GM06990 (cell line): ENCODE data around the gene BEX1.
"Not testable (repeated sequence)": the region's sequence is repeated elsewhere in the genome, so short reads cannot be mapped to it uniquely, and the experiment has no call there.

ENCODE experiments used
- DNase-seq: peaks from one replicate; pipeline ENCODE4 v3.0.0-alpha.2; 2011; ENCODE audit not compliant: insufficient read length; ENCODE audit errors: extremely low read depth
- H3K27me3 ChIP-seq: replicated peaks from 2 replicates; pipeline ENCODE4 v1.6.0; 2011; ENCODE audit warnings: low read length; ENCODE audit not compliant: control insufficient read depth, insufficient read depth
- H3K36me3 ChIP-seq: 2 replicates; pipeline ENCODE4 v1.5.1; 2011; ENCODE audit warnings: low read length; ENCODE audit not compliant: control insufficient read depth, insufficient read depth
- H3K4me3 ChIP-seq: replicated peaks from 2 replicates; pipeline ENCODE4 v1.5.1; 2011; ENCODE audit warnings: low read depth, mild to moderate bottlenecking, control low read depth, low read length
- CTCF ChIP-seq: IDR thresholded peaks from 2 replicates; pipeline ENCODE4 v1.5.1; 2011; ENCODE audit warnings: low read length, control low read depth, mild to moderate bottlenecking, inconsistent platforms; ENCODE audit not compliant: insufficient read depth, poor library complexity, severe bottlenecking

The BEX1 gene

GRCh38 chrX:103063918-103064434 lies at the start of gene BEX1:
BEX1 (minus strand) TSS chrX:103064171; CDS start chrX:103063274, 897 bp downstream.
- Histone ChIP-seq H3K4me3 (no peak within 1 kb of the TSS), H3K27me3 (no peaks in the 10 kb centered on the region), H3K36me3 (no peaks in the 10 kb centered on the region)
- DNase-seq: no peak
- no peak for TF ChIP-seq CTCF

- H3K27me3 ChIP-seq, DNase-seq, H3K4me3 ChIP-seq, H3K36me3 ChIP-seq: not testable (repeated sequence)
These were observed 45.5 kb upstream of the BEX1 start for GRCh38 chrX:103109497-103109896.

- TF ChIP-seq CTCF: no peak
- no peak for DNase-seq
- H3K27me3 ChIP-seq: no peaks in the 10 kb centered on the region
- H3K4me3 ChIP-seq: no peak overlapping the region
- no peaks in the 10 kb centered on the region for H3K36me3 ChIP-seq
These were observed 43.9 kb upstream of the BEX1 start for GRCh38 chrX:103107836-103108235.

- H3K4me3 ChIP-seq, DNase-seq, H3K27me3 ChIP-seq, H3K36me3 ChIP-seq: not testable (repeated sequence)
These were observed 43.3 kb upstream of the BEX1 start for GRCh38 chrX:103107227-103107737.

- DNase-seq, H3K36me3 ChIP-seq, H3K27me3 ChIP-seq, H3K4me3 ChIP-seq: not testable (repeated sequence)
These were observed 40.4 kb upstream of the BEX1 start for GRCh38 chrX:103104370-103104769.

GRCh38 chrX:103103866-103104265 lies 39.9 kb upstream of the BEX1 start:
- H3K4me3 ChIP-seq, DNase-seq, H3K36me3 ChIP-seq, H3K27me3 ChIP-seq: not testable (repeated sequence)

GRCh38 chrX:103101299-103102042 lies 37.5 kb upstream of the BEX1 start:
- DNase-seq: no peak
- Histone ChIP-seq H3K4me3 (no peak overlapping the region), H3K36me3 (no peaks in the 10 kb centered on the region), H3K27me3 (no peaks in the 10 kb centered on the region)
- TF ChIP-seq CTCF: no peak
